Nephron progenitor cell (in vitro differentiated cells): Measurements from ENCODE around the gene SOWAHD.

Source experiments
- DNase-seq: peaks from one replicate; pipeline ENCODE4 v3.0.0; 2021
- H3K27ac Mint-ChIP-seq: 2 replicates; pipeline ENCODE4 v1.8.0; 2021; ENCODE audit warnings: mild to moderate bottlenecking, moderate library complexity, mixed read lengths
- H3K27me3 Mint-ChIP-seq: 2 replicates; pipeline ENCODE4 v1.8.0; 2021; ENCODE audit warnings: mild to moderate bottlenecking, low read depth, mixed read lengths; ENCODE audit not compliant: poor library complexity
- H3K36me3 Mint-ChIP-seq: 2 replicates; pipeline ENCODE4 v1.8.0; 2021; ENCODE audit warnings: low read depth, mixed read lengths
- H3K4me1 Mint-ChIP-seq: 2 replicates; pipeline ENCODE4 v1.8.0; 2021; ENCODE audit warnings: mixed read lengths
- H3K4me3 Mint-ChIP-seq: 2 replicates; pipeline ENCODE4 v1.8.0; 2021; ENCODE audit warnings: mild to moderate bottlenecking, moderate library complexity, mixed read lengths
- H3K9me3 Mint-ChIP-seq: 2 replicates; pipeline ENCODE4 v1.8.0; 2021; ENCODE audit warnings: mild to moderate bottlenecking, moderate library complexity, mixed read lengths
- TF ChIP-seq, protein P1 (sequence below): fragments of 200-600 bp; sonication (generic); IDR thresholded peaks from 2 replicates; pipeline ENCODE4 v1.5.0; 2021; ENCODE audit warnings: antibody characterized with exemption

SOWAHD gene

DNA sequence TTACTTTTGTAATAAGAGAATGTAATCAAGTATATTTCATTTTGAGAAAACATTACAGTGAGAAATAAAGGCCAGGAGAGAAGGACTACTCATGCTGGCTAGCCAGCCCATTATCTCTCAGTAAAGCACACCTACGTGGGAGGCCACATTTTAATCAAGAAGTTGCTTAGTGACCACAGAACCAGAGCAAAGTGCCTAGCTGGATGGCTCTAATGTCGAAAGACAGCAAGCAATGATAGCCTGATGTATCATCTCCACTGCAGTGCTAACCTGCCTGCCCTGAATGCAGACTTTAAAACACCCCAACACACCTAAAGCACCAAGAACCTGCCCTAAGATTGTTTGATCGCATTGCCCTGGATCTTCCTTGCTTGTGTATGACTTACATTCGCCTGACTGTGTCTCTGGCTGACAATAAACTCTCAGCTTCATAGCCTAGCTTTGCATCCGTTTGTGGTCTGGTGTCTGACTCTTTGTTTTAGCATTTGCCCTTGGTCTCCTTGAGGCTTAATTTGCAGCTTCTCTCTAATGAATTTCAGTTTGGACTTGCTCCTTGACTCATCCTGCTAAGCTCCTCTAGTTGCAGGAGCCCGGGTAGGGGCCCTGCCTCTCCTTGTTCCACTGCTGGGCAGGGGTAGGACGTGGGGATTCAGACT lies 31.4 kb upstream of the SOWAHD start:
- no peaks in the 10 kb centered on the region for H3K36me3 Mint-ChIP-seq
- peaks cover 3% of the 10 kb centered on the region for H3K27me3 Mint-ChIP-seq
- TF ChIP-seq, protein P1, sequence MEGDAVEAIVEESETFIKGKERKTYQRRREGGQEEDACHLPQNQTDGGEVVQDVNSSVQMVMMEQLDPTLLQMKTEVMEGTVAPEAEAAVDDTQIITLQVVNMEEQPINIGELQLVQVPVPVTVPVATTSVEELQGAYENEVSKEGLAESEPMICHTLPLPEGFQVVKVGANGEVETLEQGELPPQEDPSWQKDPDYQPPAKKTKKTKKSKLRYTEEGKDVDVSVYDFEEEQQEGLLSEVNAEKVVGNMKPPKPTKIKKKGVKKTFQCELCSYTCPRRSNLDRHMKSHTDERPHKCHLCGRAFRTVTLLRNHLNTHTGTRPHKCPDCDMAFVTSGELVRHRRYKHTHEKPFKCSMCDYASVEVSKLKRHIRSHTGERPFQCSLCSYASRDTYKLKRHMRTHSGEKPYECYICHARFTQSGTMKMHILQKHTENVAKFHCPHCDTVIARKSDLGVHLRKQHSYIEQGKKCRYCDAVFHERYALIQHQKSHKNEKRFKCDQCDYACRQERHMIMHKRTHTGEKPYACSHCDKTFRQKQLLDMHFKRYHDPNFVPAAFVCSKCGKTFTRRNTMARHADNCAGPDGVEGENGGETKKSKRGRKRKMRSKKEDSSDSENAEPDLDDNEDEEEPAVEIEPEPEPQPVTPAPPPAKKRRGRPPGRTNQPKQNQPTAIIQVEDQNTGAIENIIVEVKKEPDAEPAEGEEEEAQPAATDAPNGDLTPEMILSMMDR = no peak
- peaks cover 12% of the 10 kb centered on the region for H3K4me1 Mint-ChIP-seq
- H3K27ac Mint-ChIP-seq = peak overlapping the region; percentile 19
- H3K9me3 Mint-ChIP-seq = peaks cover 46% of the 10 kb centered on the region
- no peak overlapping the region for H3K4me3 Mint-ChIP-seq
- no peak for DNase-seq

DNA sequence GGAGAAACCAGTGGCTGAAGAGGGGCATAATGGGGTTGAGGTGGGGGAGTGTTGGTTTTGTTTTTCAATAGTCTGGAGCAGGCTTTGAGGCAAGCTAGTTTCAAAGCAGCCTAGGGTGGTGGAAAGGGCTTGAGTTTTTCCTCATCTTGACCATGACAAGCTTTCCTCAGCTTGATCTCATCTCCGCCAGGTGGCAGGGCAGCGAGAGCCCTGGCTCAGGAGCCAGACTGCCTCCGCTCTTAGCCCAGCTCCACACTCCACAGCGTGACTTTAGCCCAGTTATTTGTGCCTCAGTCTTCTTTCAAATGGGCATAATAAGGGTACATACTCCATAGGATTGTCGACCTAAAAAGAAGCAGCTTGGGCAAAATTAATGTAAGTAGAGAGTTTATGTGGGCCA lies 29.9 kb upstream of the SOWAHD start:
- Mint-ChIP-seq H3K4me1 (peaks cover 12% of the 10 kb centered on the region), H3K4me3 (no peak overlapping the region), H3K36me3 (no peaks in the 10 kb centered on the region), H3K9me3 (peaks cover 49% of the 10 kb centered on the region), H3K27ac (no peak overlapping the region), H3K27me3 (peaks cover 3% of the 10 kb centered on the region)
- no peak for DNase-seq
- TF ChIP-seq, protein P1 = no peak

DNA sequence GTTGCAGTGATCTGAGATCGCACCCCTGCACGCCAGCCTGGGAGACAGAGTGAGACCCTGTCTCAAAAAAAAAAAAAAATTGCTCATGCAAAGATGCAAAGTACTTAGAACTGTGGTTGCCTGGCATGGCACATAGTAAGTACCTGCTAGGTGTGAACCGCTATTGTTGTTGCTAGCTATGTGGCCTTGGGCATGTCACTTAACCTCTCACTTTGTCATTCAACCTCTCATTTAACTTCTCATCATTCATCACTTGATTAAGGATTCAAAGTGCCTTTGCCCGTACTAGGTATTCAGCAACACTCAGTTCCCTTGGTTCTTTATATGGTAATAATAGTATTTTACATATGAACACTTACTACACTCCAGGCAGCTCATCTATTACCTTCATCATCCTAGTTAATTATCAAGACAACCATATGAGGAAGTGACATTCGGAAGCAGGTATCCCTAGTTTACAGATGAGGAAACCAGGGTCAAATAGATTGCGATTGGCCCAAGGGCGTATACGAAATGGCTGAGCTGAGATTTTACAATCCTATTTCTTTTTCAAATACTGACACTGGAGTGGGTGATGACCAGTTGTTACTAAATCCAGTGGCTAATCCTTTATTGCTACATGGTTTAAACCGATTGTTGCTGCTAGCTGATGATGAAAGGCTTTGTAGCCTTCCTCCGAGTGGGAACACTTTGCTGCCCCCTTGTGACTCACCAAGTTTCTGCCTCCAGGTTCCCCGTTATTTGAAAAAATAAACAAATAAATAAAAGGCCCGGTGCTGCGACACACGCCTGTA lies 28.8 kb upstream of the SOWAHD start:
- Mint-ChIP-seq H3K27ac (no peak overlapping the region), H3K4me1 (peaks cover 12% of the 10 kb centered on the region), H3K36me3 (no peaks in the 10 kb centered on the region), H3K27me3 (peaks cover 3% of the 10 kb centered on the region), H3K9me3 (peaks cover 49% of the 10 kb centered on the region), H3K4me3 (no peak overlapping the region)
- DNase-seq = peak; percentile 62
- TF ChIP-seq, protein P1 = peak; percentile 49

DNA sequence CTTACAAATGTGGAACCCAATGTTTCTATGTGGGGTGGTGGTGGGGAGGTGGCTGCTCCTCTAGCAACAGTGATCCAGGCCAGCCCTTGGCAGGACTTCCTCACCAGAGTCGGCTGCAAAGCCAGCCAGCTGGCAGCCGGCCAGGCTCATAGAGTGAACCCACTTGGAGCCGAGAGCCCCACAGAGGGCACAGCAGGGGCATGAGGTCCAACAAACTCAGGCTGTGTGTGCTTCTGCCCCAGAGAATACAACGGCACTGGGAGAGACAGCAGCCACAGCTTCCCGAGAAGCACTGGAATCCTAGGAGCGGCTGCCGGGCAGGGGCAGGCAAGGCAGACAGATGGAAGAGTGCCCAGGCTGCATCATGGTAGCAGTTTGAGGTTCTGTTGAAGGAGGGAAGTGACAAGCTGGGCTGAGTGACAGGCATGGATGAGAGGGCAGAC lies 23.5 kb upstream of the SOWAHD start:
- TF ChIP-seq, protein P1 = no peak
- Mint-ChIP-seq H3K27me3 (peaks cover 6% of the 10 kb centered on the region), H3K4me3 (no peak overlapping the region), H3K4me1 (peaks cover 22% of the 10 kb centered on the region), H3K9me3 (peaks cover 56% of the 10 kb centered on the region), H3K27ac (no peak overlapping the region), H3K36me3 (no peaks in the 10 kb centered on the region)
- no peak for DNase-seq

DNA sequence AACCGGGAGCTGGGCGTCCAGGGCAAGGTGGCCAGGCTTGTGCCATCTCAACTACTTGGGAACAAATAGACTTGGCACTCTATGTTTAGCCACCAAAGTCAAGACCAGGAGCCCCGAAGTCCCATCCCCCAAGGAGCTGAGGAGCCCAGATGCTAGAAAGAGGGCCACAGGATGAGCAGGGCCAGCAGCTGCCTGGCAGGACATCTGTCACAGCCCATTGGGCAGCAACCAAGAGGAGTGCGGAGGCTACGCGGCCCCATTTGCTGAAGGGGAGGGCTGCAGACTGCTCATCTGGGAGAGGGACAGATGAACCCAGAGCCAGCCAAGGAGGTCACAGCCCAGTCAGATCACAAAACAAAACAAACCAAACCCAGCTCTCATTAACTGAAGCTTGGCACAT lies 22.9 kb upstream of the SOWAHD start:
- peaks cover 57% of the 10 kb centered on the region for H3K9me3 Mint-ChIP-seq
- H3K4me3 Mint-ChIP-seq = no peak overlapping the region
- TF ChIP-seq, protein P1 = no peak

More for the DNA sequence above, 22.9 kb upstream of the SOWAHD start:
- Mint-ChIP-seq H3K27ac (no peak overlapping the region), H3K27me3 (peaks cover 6% of the 10 kb centered on the region), H3K36me3 (no peaks in the 10 kb centered on the region), H3K4me1 (peaks cover 22% of the 10 kb centered on the region)
- peak; percentile 43 for DNase-seq
